Bronchus fibroblast of lung (primary cell): ENCODE results near the gene CCDC124. TPM values are rescaled to one million over a fixed set of nuclear protein-coding genes. Genes with fewer than 3 reads are reported as not detected.

ENCODE experiments used
- total RNA-seq: library from RNA; depleted of rRNA; stranded (reverse); fragments of >200 nt; gene quantifications from 2 replicates; pipeline ENCODE4 v1.2.3, GENCODE V29; 2015

The CCDC124 gene, protein sequence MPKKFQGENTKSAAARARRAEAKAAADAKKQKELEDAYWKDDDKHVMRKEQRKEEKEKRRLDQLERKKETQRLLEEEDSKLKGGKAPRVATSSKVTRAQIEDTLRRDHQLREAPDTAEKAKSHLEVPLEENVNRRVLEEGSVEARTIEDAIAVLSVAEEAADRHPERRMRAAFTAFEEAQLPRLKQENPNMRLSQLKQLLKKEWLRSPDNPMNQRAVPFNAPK
- total RNA-seq: 98.2 and 102 TPM in 2 replicates

DNA sequence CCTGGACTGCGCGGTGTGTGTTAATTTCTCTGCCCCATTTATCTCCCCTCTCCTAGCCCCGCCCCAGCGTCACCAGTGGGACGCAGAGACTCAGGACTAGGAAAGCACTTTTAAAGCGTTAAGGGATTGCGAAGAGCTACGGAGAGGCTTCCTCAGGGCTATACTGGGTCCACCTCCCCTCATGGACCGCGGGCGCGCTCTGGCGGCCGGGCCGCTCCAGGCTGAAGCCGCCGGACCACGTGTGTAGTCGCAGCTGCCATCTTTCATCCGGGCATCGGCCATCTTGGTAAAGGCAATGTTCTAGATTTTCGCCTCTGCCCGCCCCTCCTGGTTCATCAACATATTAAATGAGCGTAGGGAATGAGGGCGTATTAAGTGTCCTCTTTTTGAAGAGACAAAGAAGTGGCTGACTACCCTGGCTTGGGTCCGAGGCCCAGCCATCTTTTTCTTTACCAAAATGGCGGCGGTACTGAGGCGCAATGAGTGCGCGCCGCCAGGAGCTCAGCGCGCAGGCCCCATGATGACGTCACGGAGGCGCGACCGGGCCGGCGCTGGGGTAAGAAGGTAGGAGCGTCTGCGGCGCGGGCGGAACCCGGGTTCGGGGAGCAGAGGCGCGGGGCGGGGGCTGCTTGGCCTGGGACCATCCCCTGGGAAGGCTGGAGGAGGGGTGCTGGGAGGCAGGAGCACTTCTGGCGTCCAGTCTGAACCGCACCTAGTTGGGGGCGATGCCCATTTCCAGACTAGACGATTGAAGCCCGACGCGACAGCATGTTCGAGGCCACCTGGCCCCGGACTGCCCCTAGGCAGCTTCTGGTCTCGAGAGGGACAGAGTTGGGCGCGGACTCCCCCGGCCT lies at the start of gene CCDC124:
CCDC124 (plus strand) TSS at position 531 of the 854 bp plus-strand sequence. CDS start 3,406 bp downstream, outside the sequence.

DNA sequence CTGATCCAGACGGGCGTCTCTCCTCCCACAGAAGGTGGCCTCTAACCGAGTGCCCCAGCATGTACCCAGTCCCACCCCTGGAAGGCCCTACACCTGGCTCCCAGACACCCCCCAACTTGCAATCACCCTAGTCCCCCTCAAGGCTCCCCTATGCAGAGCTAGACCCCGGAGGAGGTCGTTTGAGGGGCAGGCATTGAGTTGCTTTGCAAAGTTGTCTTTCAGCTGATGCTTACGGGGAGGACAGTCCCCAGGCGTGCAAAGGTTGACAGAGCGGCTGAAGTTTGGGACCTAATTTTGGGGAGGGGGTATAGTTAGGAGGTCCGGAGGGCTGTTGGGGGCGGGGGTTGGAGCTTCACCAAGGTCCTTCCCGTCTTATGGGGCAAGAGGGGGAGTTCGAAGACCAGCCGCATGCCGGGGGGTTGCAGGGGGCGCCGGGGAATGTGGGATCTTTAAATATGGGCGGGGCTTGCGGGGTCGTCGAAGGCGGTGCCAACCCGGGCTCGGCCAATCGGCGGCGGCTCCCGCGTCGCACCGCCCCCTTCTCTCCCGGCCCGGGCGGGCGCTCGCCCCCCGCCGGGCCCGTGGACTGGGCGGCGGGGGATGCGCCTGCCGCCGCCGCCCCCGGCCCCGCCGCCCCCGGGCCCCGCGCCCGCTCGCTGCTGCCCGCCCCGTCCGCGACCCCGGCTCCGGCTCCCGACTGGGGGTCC lies 33.9 kb downstream of the CCDC124 start, which contains the start of gene KCNN1:
KCNN1 (plus strand) TSS at position 558 of the 707 bp plus-strand sequence. CDS start 6,782 bp downstream, outside the sequence.

Other genes starting within 250 kb of the CCDC124 start
- gene UNC13A, start 244.7 kb upstream of the CCDC124 start, total RNA-seq: under 0.01 TPM in 1 of 2 replicates, not detected in the other
- 28.4 and 35.2 TPM in 2 replicates for gene MAP1S, start 213.5 kb upstream of the CCDC124 start, total RNA-seq
- gene FCHO1, start 181.5 kb upstream of the CCDC124 start, total RNA-seq: 1.0 and 1.8 TPM in 2 replicates
- 0.15 TPM in 1 of 2 replicates, not detected in the other for gene B3GNT3, start 137.9 kb upstream of the CCDC124 start, total RNA-seq
- not detected in 2 replicates for gene INSL3, start 111.5 kb upstream of the CCDC124 start, total RNA-seq
- gene JAK3, start 85.0 kb upstream of the CCDC124 start, total RNA-seq: 3.5 and 3.9 TPM in 2 replicates
- gene RPL18A, start 73.1 kb upstream of the CCDC124 start, total RNA-seq: 2,017 and 2,263 TPM in 2 replicates
- gene SLC5A5, start 61.1 kb upstream of the CCDC124 start, total RNA-seq: not detected in 2 replicates
- gene KCNN1, start 34.1 kb downstream of the CCDC124 start, total RNA-seq: 0.15 and 0.34 TPM in 2 replicates
- 4.2 and 4.7 TPM in 2 replicates for gene ARRDC2, start 75.2 kb downstream of the CCDC124 start, total RNA-seq
- gene IL12RB1, start 153.9 kb downstream of the CCDC124 start, total RNA-seq: not detected in 2 replicates
- gene MAST3, start 164.8 kb downstream of the CCDC124 start, total RNA-seq: 2.7 and 3.4 TPM in 2 replicates
- 18.4 and 23.9 TPM in 2 replicates for gene PIK3R2, start 220.1 kb downstream of the CCDC124 start, total RNA-seq
- under 0.01 and 0.15 TPM in 2 replicates for gene IFI30, start 240.8 kb downstream of the CCDC124 start, total RNA-seq